Stomach (tissue), 9 donors: Measurements from ENCODE around the gene WDTC1. TPM values are rescaled to one million over a fixed set of nuclear protein-coding genes. Genes with fewer than 3 reads are reported as not detected.
A peak's percentile ranks its signal among the peaks of the same experiment; 100 is the strongest.

Experiments used
- DNase-seq, 2 donors: peaks; one replicate each; pipeline versions ENCODE4 v3.0.0 to v3.0.0-alpha.2; 2013 to 2019
- H3K27ac ChIP-seq, 5 donors: fragments of 200-600 bp in 4 of 5; sonication (generic) in 4 of 5; one replicate each; pipeline ENCODE4 v1.5.1; 2013 to 2019; ENCODE audit warnings: mild to moderate bottlenecking in 1 of 5, moderate library complexity in 1 of 5
- H3K27me3 ChIP-seq, 3 donors: fragments of 200-600 bp; sonication (generic); one replicate each; pipeline ENCODE4 v1.5.1; 2017 to 2019; ENCODE audit warnings: mixed run types in 1 of 3
- H3K36me3 ChIP-seq, 4 donors: fragments of 200-600 bp; sonication (generic); 1 replicate in 3 of 4; 2 replicates in 1 of 4; pipeline ENCODE4 v1.5.1; 2016 to 2019
- H3K4me1 ChIP-seq, 4 donors: fragments of 200-600 bp; sonication (generic); one replicate each; pipeline ENCODE4 v1.5.1; 2016 to 2019
- H3K4me3 ChIP-seq, 4 donors: fragments of 200-600 bp; sonication (generic) in 3 of 4; one replicate each; pipeline ENCODE4 v1.5.1; 2016 to 2019; ENCODE audit warnings: mild to moderate bottlenecking in 1 of 4
- H3K9me3 ChIP-seq, 4 donors: fragments of 200-600 bp; sonication (generic); one replicate each; pipeline ENCODE4 v1.5.1; 2016 to 2019
- EP300 ChIP-seq: sonication (generic); formaldehyde crosslinking; IDR thresholded peaks from one replicate; pipeline ENCODE4 v1.6.1; 2017; ENCODE audit warnings: antibody characterized with exemption
- POLR2A ChIP-seq, 4 donors: fragments of 450-650 bp; IDR thresholded peaks; one replicate each; pipeline ENCODE4 v1.6.1; 2016; ENCODE audit warnings: antibody characterized with exemption in 4 of 4, control low read depth in 2 of 4, mild to moderate bottlenecking in 1 of 4, moderate library complexity in 1 of 4
- POLR2AphosphoS5 ChIP-seq, 3 donors: sonication (generic); formaldehyde crosslinking; IDR thresholded peaks; one replicate each; pipeline ENCODE4 v1.6.1; 2016; ENCODE audit warnings: antibody characterized with exemption in 3 of 3
- WGBS, 5 donors: extraction: QIAGEN DNeasy Blood & Tissue Kit in 3 of 5; methylation state at CpG; one replicate each; pipeline versions ENCODE4 v1.1.5 to v1.1.7; 2013 to 2018; 5-methylcytosine and 5-hydroxymethylcytosine counted together
- intact Hi-C: fragments of 100-400 bp; cut with DNase I; formaldehyde crosslinking; loops from one replicate; pipeline ENCODE4 v1.15.1; 2023; ENCODE audit warnings: low total_unique reads
- polyA plus RNA-seq, 3 donors: library from polyadenylated mRNA; stranded (reverse); fragments of 200-250 nt; gene quantifications; one replicate each; pipeline ENCODE4 v1.2.3, GENCODE V29; 2013
- total RNA-seq, 5 donors: library from RNA; depleted of rRNA; stranded (reverse); fragments of >200 nt; gene quantifications; one replicate each; pipeline versions ENCODE4 v1.1.0 to v1.2.3, GENCODE V29; 2014 to 2016
- TF ChIP-seq, protein P1 (sequence below), 7 experiments: fragments of 450-650 bp in 4 of 7; fragments of 200-600 bp in 3 of 7; sonication (generic) in 3 of 7; IDR thresholded peaks; one replicate each; pipeline ENCODE4 v1.5.1; 2016 to 2019; ENCODE audit warnings: antibody characterized with exemption in 7 of 7, control low read depth in 2 of 7, mild to moderate bottlenecking in 1 of 7
- donor health status: healthy with polysubstance abuse.
- donor health status: Bipolar disorder and iron deficiency.
- donor health status: healthy.

WDTC1 gene
- total and polyA plus RNA-seq, 8 donors, result 7.8 to 51.9 (median 23.1) TPM

DNA sequence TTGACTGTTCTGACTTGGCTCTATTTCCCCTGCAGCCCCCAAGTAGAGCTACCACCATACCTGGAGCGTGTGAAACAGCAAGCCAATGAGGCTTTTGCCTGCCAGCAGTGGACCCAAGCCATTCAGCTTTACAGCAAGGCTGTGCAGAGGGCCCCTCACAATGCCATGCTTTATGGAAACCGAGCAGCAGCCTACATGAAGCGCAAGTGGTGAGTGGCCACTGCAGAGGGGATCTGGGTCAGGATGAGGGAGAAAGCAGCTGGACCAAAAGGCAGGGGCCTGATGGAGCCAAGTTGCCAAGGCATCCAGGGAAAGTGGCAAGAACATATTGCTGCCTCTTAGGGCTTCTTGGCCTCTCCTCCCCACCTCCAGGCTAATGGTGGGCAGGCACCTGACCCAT lies 63.5 kb downstream of the WDTC1 start:
- 94 to 100% (median 96%) methylated on average over 3 of the region's 3 CpGs for WGBS, 5 donors
- Histone ChIP-seq H3K36me3 (peaks cover 60 to 96% (median 93%) of the 10 kb centered on the region in 4 donors), H3K4me3 (no peak overlapping the region)

GRCh38 chr1:27298632-27299384 lies 64.4 kb downstream of the WDTC1 start:
- Histone ChIP-seq H3K36me3 (peaks cover 62 to 96% (median 93%) of the 10 kb centered on the region in 4 donors), H3K27me3 (no peaks in the 10 kb centered on the region), H3K4me1 (peaks cover 15 to 51% (median 31%) of the 10 kb centered on the region in 4 donors), H3K4me3 (no peak overlapping the region), H3K27ac (peak overlapping the region; percentile 46 to 90 (median 88)), H3K9me3 (no peaks in the 10 kb centered on the region)
- TF ChIP-seq POLR2A (IDR thresholded peaks at IDR 0.05) (no peak), POLR2AphosphoS5 (IDR thresholded peaks at IDR 0.05) (no peak)
- intact Hi-C loops, result no loop called here
- DNase-seq, result peak in 1 of 2 donors; percentile 73
- 64 to 85% (median 78%) methylated on average over 5 to 8 of the region's 8 CpGs for WGBS, 5 donors

More for the DNA sequence above, 63.5 kb downstream of the WDTC1 start:
- Histone ChIP-seq H3K27ac (peak overlapping the region in 4 of 5 donors; percentile 85 to 90 (median 88)), H3K4me1 (peaks cover 15 to 51% (median 31%) of the 10 kb centered on the region in 4 donors), H3K9me3 (no peaks in the 10 kb centered on the region), H3K27me3 (no peaks in the 10 kb centered on the region)
- intact Hi-C loops, result no loop called here
- no peak for DNase-seq
- TF ChIP-seq POLR2A (IDR thresholded peaks at IDR 0.05) (no peak), EP300 (no peak)
- TF ChIP-seq, protein P1, sequence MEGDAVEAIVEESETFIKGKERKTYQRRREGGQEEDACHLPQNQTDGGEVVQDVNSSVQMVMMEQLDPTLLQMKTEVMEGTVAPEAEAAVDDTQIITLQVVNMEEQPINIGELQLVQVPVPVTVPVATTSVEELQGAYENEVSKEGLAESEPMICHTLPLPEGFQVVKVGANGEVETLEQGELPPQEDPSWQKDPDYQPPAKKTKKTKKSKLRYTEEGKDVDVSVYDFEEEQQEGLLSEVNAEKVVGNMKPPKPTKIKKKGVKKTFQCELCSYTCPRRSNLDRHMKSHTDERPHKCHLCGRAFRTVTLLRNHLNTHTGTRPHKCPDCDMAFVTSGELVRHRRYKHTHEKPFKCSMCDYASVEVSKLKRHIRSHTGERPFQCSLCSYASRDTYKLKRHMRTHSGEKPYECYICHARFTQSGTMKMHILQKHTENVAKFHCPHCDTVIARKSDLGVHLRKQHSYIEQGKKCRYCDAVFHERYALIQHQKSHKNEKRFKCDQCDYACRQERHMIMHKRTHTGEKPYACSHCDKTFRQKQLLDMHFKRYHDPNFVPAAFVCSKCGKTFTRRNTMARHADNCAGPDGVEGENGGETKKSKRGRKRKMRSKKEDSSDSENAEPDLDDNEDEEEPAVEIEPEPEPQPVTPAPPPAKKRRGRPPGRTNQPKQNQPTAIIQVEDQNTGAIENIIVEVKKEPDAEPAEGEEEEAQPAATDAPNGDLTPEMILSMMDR (IDR thresholded peaks at IDR 0.05), result no peak

DNA sequence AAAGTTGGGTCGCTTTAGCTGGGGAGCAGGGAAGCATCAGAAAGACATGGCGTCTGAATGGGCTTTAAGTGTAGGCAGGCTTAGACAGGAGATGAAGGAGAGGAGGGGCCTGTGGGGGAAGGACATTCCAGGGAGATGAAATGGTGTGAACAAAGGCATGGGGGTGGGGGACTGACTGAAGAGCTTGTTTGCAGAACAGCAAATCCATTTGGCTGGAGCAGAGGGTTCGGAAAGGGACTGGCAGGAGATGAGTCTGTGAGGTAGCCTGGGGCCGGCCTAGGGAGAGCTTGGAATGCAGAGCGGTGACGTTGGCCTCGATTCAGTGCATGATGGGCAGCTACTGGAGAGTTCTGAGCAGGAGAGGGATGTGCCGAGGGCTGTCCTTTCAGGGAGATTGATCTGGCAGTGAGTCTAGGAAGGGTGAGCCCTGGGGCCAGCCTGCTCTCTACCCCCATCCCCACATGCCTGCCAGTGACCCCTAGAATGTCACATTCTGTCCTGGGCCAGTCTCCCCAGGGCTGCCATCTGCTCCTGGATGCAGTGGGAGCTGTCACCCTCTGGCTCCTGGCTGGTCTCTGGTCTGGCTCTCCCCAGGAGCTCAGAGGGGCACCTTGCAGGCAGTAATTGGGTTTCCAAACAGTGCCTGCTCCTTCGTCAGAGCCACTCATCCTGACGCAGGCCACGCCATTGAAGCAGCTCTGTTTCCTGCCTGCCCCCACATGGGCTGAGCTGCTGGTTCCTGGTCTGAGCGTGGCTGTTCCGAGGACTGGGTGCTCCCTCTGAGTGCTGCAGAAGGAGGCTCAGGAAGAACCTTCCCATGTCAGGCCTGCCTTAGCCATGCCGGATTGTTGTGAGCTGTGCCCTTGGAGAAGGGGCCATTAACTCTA lies 65.2 kb downstream of the WDTC1 start:
- no peak for TF ChIP-seq POLR2A (IDR thresholded peaks at IDR 0.05)
- TF ChIP-seq POLR2AphosphoS5 (IDR thresholded peaks at IDR 0.05), result peak in 2 of 3 donors; percentile 10 to 13
- peak; percentile 60 for TF ChIP-seq EP300
- TF ChIP-seq, protein P1 (IDR thresholded peaks at IDR 0.05), result no peak
- H3K27ac ChIP-seq, result peak overlapping the region; percentile 46 to 90 (median 88)
- H3K27me3 ChIP-seq, result no peaks in the 10 kb centered on the region
- intact Hi-C loops, result loop anchor here (5.0 to 10.0 kb wide), 2 partner anchors 93 to 305 kb away; partner anchors contain the start of genes AHDC1 and GPR3
- H3K4me1 ChIP-seq, result peaks cover 15 to 51% (median 31%) of the 10 kb centered on the region in 4 donors
- H3K4me3 ChIP-seq, result no peak overlapping the region
- H3K9me3 ChIP-seq, result no peaks in the 10 kb centered on the region
- peaks cover 58 to 96% (median 93%) of the 10 kb centered on the region in 4 donors for H3K36me3 ChIP-seq
- DNase-seq, result peak; percentile 48 to 91
- WGBS, 5 donors, result 55 to 76% (median 61%) methylated on average over 12 to 14 of the region's 14 CpGs

DNA sequence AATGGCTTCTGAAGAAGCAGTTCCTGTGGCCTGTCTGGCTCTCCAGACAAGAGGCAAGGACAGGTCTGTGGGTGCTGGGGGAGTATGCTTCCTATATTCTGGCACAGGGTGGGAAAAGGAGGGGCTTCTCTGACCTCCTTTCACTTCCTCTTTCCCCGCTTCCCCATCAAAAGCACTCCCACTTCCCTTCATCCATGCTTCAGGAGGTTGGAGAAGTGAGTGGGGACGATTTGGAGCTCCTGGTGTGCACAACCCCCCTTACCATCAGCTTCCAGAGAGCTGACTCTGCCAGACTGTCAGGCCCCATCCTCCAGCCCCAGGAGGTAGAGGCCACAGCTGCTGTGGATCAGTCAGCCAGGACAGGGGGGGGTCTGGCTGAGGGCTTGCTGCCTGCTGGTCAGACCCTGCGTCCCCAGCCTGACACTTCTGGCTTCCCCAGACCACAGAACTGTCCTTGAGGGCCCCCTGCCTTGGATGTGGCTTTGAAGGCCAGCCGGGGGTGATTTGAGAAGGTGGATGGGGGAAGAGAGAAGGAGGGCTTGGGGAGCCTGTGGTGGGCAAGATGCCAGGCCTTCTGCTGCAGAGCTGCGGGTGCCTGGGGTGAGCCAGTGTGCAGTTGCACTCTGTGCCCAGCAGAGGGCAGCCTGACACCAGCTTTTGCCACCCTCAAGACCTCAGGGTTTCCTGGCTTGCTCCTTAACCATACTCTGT lies 66.1 kb downstream of the WDTC1 start:
- Histone ChIP-seq H3K27ac (peak overlapping the region; percentile 37 to 90 (median 88)), H3K4me1 (peaks cover 15 to 51% (median 31%) of the 10 kb centered on the region in 4 donors), H3K9me3 (no peaks in the 10 kb centered on the region), H3K4me3 (no peak overlapping the region), H3K27me3 (no peaks in the 10 kb centered on the region), H3K36me3 (peaks cover 61 to 96% (median 92%) of the 10 kb centered on the region in 4 donors)
- 22 to 55% (median 45%) methylated on average over 2 to 5 of the region's 5 CpGs for WGBS, 5 donors
- TF ChIP-seq, protein P1 (IDR thresholded peaks at IDR 0.05), result peak in 6 of 7 experiments; percentile 88 to 100 (median 99)
- TF ChIP-seq POLR2A (IDR thresholded peaks at IDR 0.05), result no peak
- peak in 1 of 3 donors; percentile 65 for TF ChIP-seq POLR2AphosphoS5 (IDR thresholded peaks at IDR 0.05)
- TF ChIP-seq EP300, result no peak
- intact Hi-C loops, result loop anchor here (5.0 to 10.0 kb wide), 2 partner anchors 92 to 304 kb away; partner anchors contain the start of genes AHDC1 and GPR3
- peak; percentile 85 to 97 for DNase-seq
